Esophagus (tissue), 2 donors: Measurements from ENCODE around the gene KIFBP. TPM values are rescaled to one million over a fixed set of nuclear protein-coding genes. Genes with fewer than 3 reads are reported as not detected.
"Not testable (repeated sequence)": the region's sequence is repeated elsewhere in the genome, so short reads cannot be mapped to it uniquely, and the experiment has no call there.

Source experiments
- H3K27ac ChIP-seq, 2 donors: one replicate each; pipeline ENCODE4 v1.5.1; 2013; ENCODE audit warnings: low read depth in 2 of 2, mild to moderate bottlenecking in 2 of 2, inconsistent platforms in 1 of 2, low read length in 1 of 2, moderate library complexity in 1 of 2
- H3K27me3 ChIP-seq, 2 donors: one replicate each; pipeline ENCODE4 v1.6.1; 2013; ENCODE audit warnings: low read length in 2 of 2, control low read depth in 1 of 2, mild to moderate bottlenecking in 1 of 2; ENCODE audit not compliant: insufficient read depth in 2 of 2, control insufficient read depth in 1 of 2
- H3K36me3 ChIP-seq, 2 donors: one replicate each; pipeline ENCODE4 v1.6.1; 2013; ENCODE audit warnings: low read length in 1 of 2; ENCODE audit not compliant: control insufficient read depth in 2 of 2, insufficient read depth in 2 of 2
- H3K4me1 ChIP-seq, 2 donors: one replicate each; pipeline ENCODE4 v1.6.1; 2013; ENCODE audit warnings: low read length in 1 of 2; ENCODE audit not compliant: control insufficient read depth in 2 of 2, insufficient read depth in 2 of 2
- H3K4me3 ChIP-seq, 2 donors: one replicate each; pipeline ENCODE4 v1.5.1; 2013; ENCODE audit warnings: low read length in 2 of 2, mild to moderate bottlenecking in 2 of 2, low read depth in 1 of 2, moderate library complexity in 1 of 2
- H3K9me3 ChIP-seq, 2 donors: one replicate each; pipeline ENCODE4 v1.6.1; 2013; ENCODE audit warnings: mild to moderate bottlenecking in 2 of 2, low read depth in 1 of 2, low read length in 1 of 2, moderate library complexity in 1 of 2; ENCODE audit not compliant: control insufficient read depth in 2 of 2, insufficient read depth in 1 of 2
- WGBS, 2 donors: extraction: QIAGEN DNeasy Blood & Tissue Kit; methylation state at CpG; one replicate each; pipeline ENCODE4 v1.1.7; 2013; 5-methylcytosine and 5-hydroxymethylcytosine counted together
- polyA plus RNA-seq, 2 donors: library from polyadenylated mRNA; stranded (reverse); fragments of 200-250 nt; gene quantifications; one replicate each; pipeline ENCODE4 v1.2.3, GENCODE V29; 2013
- donor health status: healthy with polysubstance abuse.
- donor health status: Bipolar disorder and iron deficiency.

The KIFBP gene
- polyA plus RNA-seq = 10 to 100 TPM in 1 of 2 donors, 1 to 10 TPM in 1; 7.1 to 10.3 TPM

- peak within 1 kb of the TSS; percentile 94 to 96 for H3K4me3 ChIP-seq
- H3K27ac ChIP-seq = peak within 1 kb of the TSS; percentile 78 to 91
- peaks cover 0 to 2% of the 10 kb centered on the region in 2 donors for H3K36me3 ChIP-seq
- H3K9me3 ChIP-seq = no peaks in the 10 kb centered on the region
- H3K27me3 ChIP-seq = no peaks in the 10 kb centered on the region
- 0% methylated on average over 62 of the region's 62 CpGs for WGBS, 2 donors
- peaks cover 0 to 2% of the 10 kb centered on the region in 2 donors for H3K4me1 ChIP-seq
Observed at GRCh38 chr10:68988530-68989316, at the start of gene KIFBP. TSS of gene KIFBP (plus strand) at chr10:68988803. CDS start at chr10:68988833, 30 bp downstream.

- WGBS, 2 donors = 91 to 96% methylated on average over 2 of the region's 2 CpGs
- Histone ChIP-seq H3K9me3 (no peaks in the 10 kb centered on the region), H3K27ac (no peak overlapping the region), H3K4me3 (no peak overlapping the region), H3K4me1 (no peaks in the 10 kb centered on the region), H3K36me3 (no peaks in the 10 kb centered on the region), H3K27me3 (no peaks in the 10 kb centered on the region)
Observed at GRCh38 chr10:68938884-68939283, 49.7 kb upstream of the KIFBP start.

GRCh38 chr10:68940917-68941316 is 47.7 kb upstream of the KIFBP start:
- not testable (repeated sequence) for H3K27ac ChIP-seq, H3K36me3 ChIP-seq, H3K9me3 ChIP-seq, H3K4me3 ChIP-seq, H3K4me1 ChIP-seq, H3K27me3 ChIP-seq

GRCh38 chr10:68950598-68950997 is 38.0 kb upstream of the KIFBP start:
- Histone ChIP-seq H3K4me1 (no peaks in the 10 kb centered on the region), H3K36me3 (peaks cover 0 to 15% of the 10 kb centered on the region in 2 donors), H3K27me3 (no peaks in the 10 kb centered on the region), H3K9me3 (no peaks in the 10 kb centered on the region), H3K27ac (no peak overlapping the region), H3K4me3 (no peak overlapping the region)
- WGBS, 2 donors = 96% methylated on average over 3 of the region's 3 CpGs

- WGBS, 2 donors = 93 to 94% methylated on average over 12 of the region's 12 CpGs
Observed at GRCh38 chr10:68954904-68955303, 33.7 kb upstream of the KIFBP start.

GRCh38 chr10:68955355-68955831 is 33.2 kb upstream of the KIFBP start:
- Histone ChIP-seq H3K27me3 (no peaks in the 10 kb centered on the region), H3K9me3 (no peaks in the 10 kb centered on the region), H3K4me1 (no peaks in the 10 kb centered on the region), H3K4me3 (peak overlapping the region; percentile 96 to 100), H3K27ac (peak overlapping the region; percentile 92 to 97), H3K36me3 (peaks cover 0 to 4% of the 10 kb centered on the region in 2 donors)
- 2 to 4% methylated on average over 16 of the region's 16 CpGs for WGBS, 2 donors

More at GRCh38 chr10:68954904-68955303, 33.7 kb upstream of the KIFBP start:
- Histone ChIP-seq H3K27ac (peak overlapping the region in 1 of 2 donors; percentile 21), H3K9me3 (no peaks in the 10 kb centered on the region), H3K27me3 (no peaks in the 10 kb centered on the region), H3K36me3 (peaks cover 0 to 7% of the 10 kb centered on the region in 2 donors), H3K4me3 (peak overlapping the region in 1 of 2 donors; percentile 96), H3K4me1 (no peaks in the 10 kb centered on the region)

GRCh38 chr10:68955832-68956532 is 32.6 kb upstream of the KIFBP start, which contains the start of gene DDX21:
TSS of gene DDX21 (plus strand) at chr10:68956170. CDS start at chr10:68956226, 56 bp downstream.
- H3K27ac ChIP-seq = peak within 1 kb of the TSS; percentile 92 to 97
- no peaks in the 10 kb centered on the region for H3K36me3 ChIP-seq
- 0% methylated on average over 49 to 53 of the region's 53 CpGs for WGBS, 2 donors
- peak within 1 kb of the TSS; percentile 96 to 100 for H3K4me3 ChIP-seq
- no peaks in the 10 kb centered on the region for H3K9me3 ChIP-seq
- H3K4me1 ChIP-seq = no peaks in the 10 kb centered on the region
- no peaks in the 10 kb centered on the region for H3K27me3 ChIP-seq

GRCh38 chr10:68957284-68957615 is 31.4 kb upstream of the KIFBP start:
- H3K9me3 ChIP-seq = no peaks in the 10 kb centered on the region
- H3K27ac ChIP-seq = peak overlapping the region in 1 of 2 donors; percentile 55
- WGBS, 2 donors = 50% methylated on average over 7 of the region's 7 CpGs
- peak overlapping the region; percentile 96 to 100 for H3K4me3 ChIP-seq
- H3K36me3 ChIP-seq = peaks cover 0 to 1% of the 10 kb centered on the region in 2 donors
- no peaks in the 10 kb centered on the region for H3K27me3 ChIP-seq
- no peaks in the 10 kb centered on the region for H3K4me1 ChIP-seq

- Histone ChIP-seq H3K27ac (no peak overlapping the region), H3K36me3 (peaks cover 1 to 2% of the 10 kb centered on the region in 2 donors), H3K9me3 (no peaks in the 10 kb centered on the region), H3K27me3 (no peaks in the 10 kb centered on the region), H3K4me3 (peak overlapping the region in 1 of 2 donors; percentile 96), H3K4me1 (no peaks in the 10 kb centered on the region)
- 59 to 61% methylated on average over 3 of the region's 3 CpGs for WGBS, 2 donors
Observed at GRCh38 chr10:68957654-68958053, 30.9 kb upstream of the KIFBP start.
